ENCODE measurements around the gene TNP1. TPM values are rescaled to one million over a fixed set of nuclear protein-coding genes. Genes with fewer than 3 reads are reported as not detected.

TNP1 gene
- total and polyA plus RNA-seq, 4 experiments from 2014 or later = not detected

- H3K9me3 ChIP-seq (ENCODE audit: control insufficient read depth in 1 of 2, low read length in 2 of 2) = no peaks in the 10 kb centered on the region
- no peaks in the 10 kb centered on the region for H3K36me3 Mint-ChIP-seq
- no peak overlapping the region for H3K4me3 ChIP-seq (ENCODE audit: low read length in 2 of 2)
- H3K4me1 ChIP-seq (ENCODE audit: insufficient read depth, low read length) = no peaks in the 10 kb centered on the region
- no peak overlapping the region for H3K27ac Mint-ChIP-seq
- H3K27me3 ChIP-seq (ENCODE audit: insufficient read depth, low read length) = no peaks in the 10 kb centered on the region
- no peaks in the 10 kb centered on the region for H3K4me1 Mint-ChIP-seq
- peaks cover 0 to 1% of the 10 kb centered on the region in 2 donors for H3K27me3 Mint-ChIP-seq
- no peak for DNase-seq
- no peaks in the 10 kb centered on the region for H3K36me3 ChIP-seq (ENCODE audit: insufficient read depth, low read length)
- intact Hi-C loops (cut with micrococcal nuclease) = no loop called here
- no peak overlapping the region for H3K4me3 Mint-ChIP-seq
- ChIA-PET POLR2A (ENCODE audit: partially characterized antibody) (no interaction called here), CTCF (ENCODE audit: partially characterized antibody) (no interaction called here)
- H3K9me3 Mint-ChIP-seq = peaks cover 5 to 42% (median 24%) of the 10 kb centered on the region in 8 donors
- H3K27ac ChIP-seq (ENCODE audit: low read depth, low read length) = no peak overlapping the region
These were observed 40.5 kb upstream of the TNP1 start for GRCh38 chr2:216900406-216900805.

DNA sequence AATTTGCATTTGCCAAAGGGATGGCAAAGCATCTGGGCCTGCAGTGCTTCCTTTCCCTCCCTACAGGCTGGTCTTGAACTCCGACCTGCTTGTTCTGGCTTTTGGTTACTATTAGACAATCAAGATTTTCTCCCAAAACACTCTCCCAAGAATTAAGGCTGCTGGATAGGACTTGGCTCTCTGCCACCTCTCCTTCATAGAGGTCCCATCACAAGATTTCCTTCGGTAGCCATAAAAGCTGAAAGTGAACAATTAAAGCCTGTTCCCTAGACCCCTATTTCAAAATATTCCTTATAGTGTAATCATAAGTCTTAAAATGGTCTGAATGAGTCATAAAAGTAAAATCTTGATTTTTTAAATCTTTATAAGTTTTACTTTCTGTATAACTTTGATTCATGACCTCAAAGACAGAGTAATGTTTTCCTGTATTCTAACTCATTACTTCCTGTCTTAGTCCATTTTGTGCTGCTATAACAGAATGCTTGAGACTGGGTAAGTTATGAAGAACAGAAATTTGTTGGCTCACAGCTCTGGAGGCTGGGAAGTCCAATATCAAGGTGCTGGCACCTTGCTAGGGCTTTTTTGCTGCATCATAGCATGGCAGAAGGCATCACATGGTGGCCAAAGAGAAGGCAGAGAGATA, 37.8 kb upstream of the TNP1 start:
- no peaks in the 10 kb centered on the region for H3K36me3 ChIP-seq (ENCODE audit: insufficient read depth, low read length)
- H3K9me3 Mint-ChIP-seq = peaks cover 0 to 24% (median 9%) of the 10 kb centered on the region in 8 donors
- H3K4me1 Mint-ChIP-seq = no peaks in the 10 kb centered on the region
- ChIA-PET CTCF (ENCODE audit: partially characterized antibody) (no interaction called here), POLR2A (ENCODE audit: partially characterized antibody) (no interaction called here)
- no peak overlapping the region for H3K27ac Mint-ChIP-seq
- no peaks in the 10 kb centered on the region for H3K9me3 ChIP-seq (ENCODE audit: control insufficient read depth in 1 of 2, low read length in 2 of 2)
- H3K4me3 ChIP-seq (ENCODE audit: low read length in 2 of 2) = no peak overlapping the region
- H3K27ac ChIP-seq (ENCODE audit: low read depth, low read length) = no peak overlapping the region
- no peaks in the 10 kb centered on the region for H3K36me3 Mint-ChIP-seq
- intact Hi-C loops (cut with micrococcal nuclease) = no loop called here
- H3K4me3 Mint-ChIP-seq = no peak overlapping the region
- peaks cover 0 to 1% of the 10 kb centered on the region in 2 donors for H3K27me3 Mint-ChIP-seq
- no peak for DNase-seq
- no peaks in the 10 kb centered on the region for H3K27me3 ChIP-seq (ENCODE audit: insufficient read depth, low read length)
- no peaks in the 10 kb centered on the region for H3K4me1 ChIP-seq (ENCODE audit: insufficient read depth, low read length)

DNA sequence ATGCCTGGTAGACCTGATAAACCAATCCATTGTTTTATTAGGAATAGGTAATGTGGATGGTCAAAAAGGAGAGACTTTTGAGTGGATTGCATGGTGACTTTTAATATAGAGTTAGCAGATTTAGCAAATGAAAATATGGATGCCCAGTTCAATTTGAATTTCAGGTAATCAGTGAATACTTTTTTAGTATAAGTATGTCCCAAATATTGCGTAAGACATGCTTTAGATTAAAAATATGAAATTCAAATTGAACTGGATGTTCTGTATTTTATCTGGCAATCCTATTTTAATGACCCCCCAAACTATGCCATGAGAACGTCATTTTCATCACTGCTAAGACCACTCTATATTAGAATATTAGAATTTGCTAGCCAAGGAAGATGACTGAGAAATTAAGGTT, 30.3 kb upstream of the TNP1 start:
- no peak for DNase-seq
- Histone ChIP-seq H3K36me3 (ENCODE audit: insufficient read depth, low read length) (no peaks in the 10 kb centered on the region), H3K27ac (ENCODE audit: low read depth, low read length) (no peak overlapping the region), H3K9me3 (ENCODE audit: control insufficient read depth in 1 of 2, low read length in 2 of 2) (no peaks in the 10 kb centered on the region), H3K4me3 (ENCODE audit: low read length in 2 of 2) (no peak overlapping the region), H3K27me3 (ENCODE audit: insufficient read depth, low read length) (no peaks in the 10 kb centered on the region), H3K4me1 (ENCODE audit: insufficient read depth, low read length) (no peaks in the 10 kb centered on the region)
- intact Hi-C loops (cut with micrococcal nuclease) = no loop called here
- H3K4me3 Mint-ChIP-seq = no peak overlapping the region
- ChIA-PET CTCF (ENCODE audit: partially characterized antibody) (no interaction called here), POLR2A (ENCODE audit: partially characterized antibody) (no interaction called here)
- no peak overlapping the region for H3K27ac Mint-ChIP-seq
- no peaks in the 10 kb centered on the region for H3K9me3 Mint-ChIP-seq
- no peaks in the 10 kb centered on the region for H3K36me3 Mint-ChIP-seq
- no peaks in the 10 kb centered on the region for H3K4me1 Mint-ChIP-seq
- H3K27me3 Mint-ChIP-seq = peaks cover 0 to 2% of the 10 kb centered on the region in 2 donors

DNA sequence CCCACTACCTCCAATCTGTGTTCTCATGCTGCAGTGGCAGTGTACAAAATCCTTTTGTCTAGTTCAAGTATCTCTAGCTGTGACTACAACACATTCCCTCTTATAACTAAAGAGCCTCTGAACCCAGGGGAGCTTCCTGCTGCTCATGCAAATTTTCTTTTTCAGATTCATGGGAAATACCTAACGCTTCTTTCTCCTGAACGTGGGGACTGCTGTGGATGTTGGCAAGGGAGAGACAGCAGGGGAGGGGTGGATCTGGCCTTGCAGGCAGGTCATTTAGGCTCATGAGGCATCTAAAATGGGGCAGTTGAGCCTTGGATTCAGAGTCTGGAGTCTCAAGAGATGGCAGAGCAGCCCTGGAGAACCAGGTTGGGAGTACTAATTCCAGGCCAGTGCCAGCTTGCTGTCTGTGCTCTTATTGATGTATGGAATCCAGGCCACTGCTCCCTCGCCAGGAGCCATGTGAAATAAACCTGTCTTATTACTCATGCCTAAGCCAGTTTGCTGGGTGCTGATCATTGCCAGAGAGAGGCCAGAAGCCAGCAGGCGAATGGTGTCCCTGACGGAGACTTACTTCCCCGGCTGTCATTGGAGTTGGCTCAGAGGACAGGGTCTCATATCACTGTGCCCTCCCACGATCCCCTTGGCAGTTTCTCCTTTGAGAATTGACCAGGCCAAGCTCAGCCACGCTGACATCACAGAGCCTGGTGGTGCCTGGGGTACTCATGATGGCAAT, 29.2 kb upstream of the TNP1 start:
- Mint-ChIP-seq H3K4me1 (no peaks in the 10 kb centered on the region), H3K36me3 (no peaks in the 10 kb centered on the region), H3K27ac (no peak overlapping the region), H3K9me3 (no peaks in the 10 kb centered on the region), H3K4me3 (peak overlapping the region in 1 of 8 donors; percentile 17), H3K27me3 (peaks cover 0 to 2% of the 10 kb centered on the region in 2 donors)
- H3K4me1 ChIP-seq (ENCODE audit: insufficient read depth, low read length) = no peaks in the 10 kb centered on the region
- ChIA-PET CTCF (ENCODE audit: partially characterized antibody) (no interaction called here), POLR2A (ENCODE audit: partially characterized antibody) (no interaction called here)
- DNase-seq = no peak
- no peaks in the 10 kb centered on the region for H3K27me3 ChIP-seq (ENCODE audit: insufficient read depth, low read length)
- H3K4me3 ChIP-seq (ENCODE audit: low read length in 2 of 2) = no peak overlapping the region
- H3K9me3 ChIP-seq (ENCODE audit: control insufficient read depth in 1 of 2, low read length in 2 of 2) = no peaks in the 10 kb centered on the region
- intact Hi-C loops (cut with micrococcal nuclease) = no loop called here
- no peaks in the 10 kb centered on the region for H3K36me3 ChIP-seq (ENCODE audit: insufficient read depth, low read length)
- H3K27ac ChIP-seq (ENCODE audit: low read depth, low read length) = no peak overlapping the region

DNA sequence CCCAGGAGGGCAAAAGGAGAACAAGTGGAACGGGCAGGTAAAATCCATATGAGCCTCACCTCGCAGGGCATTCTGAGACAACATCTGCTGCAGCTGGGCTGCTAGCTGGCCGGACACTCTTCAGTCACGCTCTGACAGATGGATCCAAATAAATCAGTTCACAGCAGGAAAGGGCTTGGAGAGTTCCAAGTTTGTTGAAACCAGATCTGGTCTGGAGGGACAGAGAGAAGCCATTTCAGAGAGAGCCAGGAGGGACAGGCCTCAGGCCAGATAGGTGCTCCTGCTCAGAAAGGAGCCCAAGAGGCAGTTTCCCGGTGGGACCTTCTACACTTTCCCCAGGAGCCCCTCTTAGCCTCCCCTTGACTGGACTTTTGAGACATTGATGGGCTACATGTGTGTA, 28.2 kb upstream of the TNP1 start:
- H3K27me3 Mint-ChIP-seq = peaks cover 0 to 2% of the 10 kb centered on the region in 2 donors
- H3K4me1 Mint-ChIP-seq = no peaks in the 10 kb centered on the region
- Histone ChIP-seq H3K9me3 (ENCODE audit: control insufficient read depth in 1 of 2, low read length in 2 of 2) (no peaks in the 10 kb centered on the region), H3K27me3 (ENCODE audit: insufficient read depth, low read length) (no peaks in the 10 kb centered on the region), H3K27ac (ENCODE audit: low read depth, low read length) (no peak overlapping the region), H3K4me1 (ENCODE audit: insufficient read depth, low read length) (no peaks in the 10 kb centered on the region), H3K4me3 (ENCODE audit: low read length in 2 of 2) (no peak overlapping the region), H3K36me3 (ENCODE audit: insufficient read depth, low read length) (no peaks in the 10 kb centered on the region)
- intact Hi-C loops (cut with micrococcal nuclease) = no loop called here
- CTCF ChIA-PET (ENCODE audit: partially characterized antibody) = no interaction called here
- H3K27ac Mint-ChIP-seq = no peak overlapping the region
- POLR2A ChIA-PET (ENCODE audit: partially characterized antibody) = no interaction called here
- peaks cover 0 to 2% (median 0%) of the 10 kb centered on the region in 8 donors for H3K9me3 Mint-ChIP-seq
- no peak for DNase-seq
- no peak overlapping the region for H3K4me3 Mint-ChIP-seq
- H3K36me3 Mint-ChIP-seq = no peaks in the 10 kb centered on the region

GRCh38 chr2:216887138-216887537, 27.3 kb upstream of the TNP1 start:
- no peaks in the 10 kb centered on the region for H3K36me3 ChIP-seq (ENCODE audit: insufficient read depth, low read length)
- ChIA-PET CTCF (ENCODE audit: partially characterized antibody) (no interaction called here), POLR2A (ENCODE audit: partially characterized antibody) (no interaction called here)
- Mint-ChIP-seq H3K27me3 (peaks cover 0 to 2% of the 10 kb centered on the region in 2 donors), H3K27ac (no peak overlapping the region), H3K4me3 (no peak overlapping the region), H3K4me1 (no peaks in the 10 kb centered on the region), H3K36me3 (no peaks in the 10 kb centered on the region), H3K9me3 (peaks cover 0 to 2% (median 0%) of the 10 kb centered on the region in 8 donors)
- no peaks in the 10 kb centered on the region for H3K4me1 ChIP-seq (ENCODE audit: insufficient read depth, low read length)
- no peaks in the 10 kb centered on the region for H3K9me3 ChIP-seq (ENCODE audit: control insufficient read depth in 1 of 2, low read length in 2 of 2)
- H3K4me3 ChIP-seq (ENCODE audit: low read length in 2 of 2) = no peak overlapping the region
- intact Hi-C loops (cut with micrococcal nuclease) = no loop called here
- no peak for DNase-seq
- H3K27ac ChIP-seq (ENCODE audit: low read depth, low read length) = no peak overlapping the region
- no peaks in the 10 kb centered on the region for H3K27me3 ChIP-seq (ENCODE audit: insufficient read depth, low read length)

DNA sequence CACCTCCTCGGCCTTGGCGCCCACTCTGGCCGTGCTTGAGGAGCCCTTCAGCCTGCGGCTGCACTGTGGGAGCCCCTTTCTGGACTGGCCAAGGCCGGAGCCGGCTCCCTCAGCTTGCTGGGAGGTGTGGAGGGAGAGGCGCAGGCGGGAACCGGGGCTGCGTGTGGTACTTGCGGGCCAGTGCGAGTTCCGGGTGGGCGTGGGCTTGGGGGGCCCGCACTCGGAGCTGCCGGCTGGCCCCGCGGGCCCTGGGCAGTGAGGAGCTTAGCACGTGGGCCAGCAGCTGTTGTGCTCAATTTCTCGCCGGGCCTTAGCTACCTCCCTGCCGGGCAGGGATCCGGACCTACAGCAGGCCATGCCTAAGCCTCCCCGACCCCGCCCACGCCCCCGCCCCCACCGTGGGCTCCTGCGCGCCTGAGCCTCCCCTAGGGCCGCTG, 25.3 kb upstream of the TNP1 start:
- ChIA-PET CTCF (ENCODE audit: partially characterized antibody) (no interaction called here), POLR2A (ENCODE audit: partially characterized antibody) (no interaction called here)
- intact Hi-C loops (cut with micrococcal nuclease) = no loop called here
- H3K4me1 ChIP-seq (ENCODE audit: insufficient read depth, low read length) = no peaks in the 10 kb centered on the region
- H3K4me3 ChIP-seq (ENCODE audit: low read length in 2 of 2) = no peak overlapping the region
- no peaks in the 10 kb centered on the region for H3K9me3 ChIP-seq (ENCODE audit: control insufficient read depth in 1 of 2, low read length in 2 of 2)
- H3K9me3 Mint-ChIP-seq = peaks cover 0 to 2% (median 0%) of the 10 kb centered on the region in 8 donors
- no peaks in the 10 kb centered on the region for H3K36me3 ChIP-seq (ENCODE audit: insufficient read depth, low read length)
- H3K4me3 Mint-ChIP-seq = no peak overlapping the region
- no peaks in the 10 kb centered on the region for H3K27me3 Mint-ChIP-seq
- DNase-seq = no peak
- no peaks in the 10 kb centered on the region for H3K36me3 Mint-ChIP-seq
- peaks cover 0 to under 1% (median 0%) of the 10 kb centered on the region in 4 donors for H3K4me1 Mint-ChIP-seq
- no peaks in the 10 kb centered on the region for H3K27me3 ChIP-seq (ENCODE audit: insufficient read depth, low read length)
- no peak overlapping the region for H3K27ac ChIP-seq (ENCODE audit: low read depth, low read length)
- no peak overlapping the region for H3K27ac Mint-ChIP-seq

Data from CD4-positive, alpha-beta memory T cell (primary cell).